Nephron progenitor cell (in vitro differentiated cells): ENCODE results near the gene HHIPL2.

Source experiments
- DNase-seq: peaks from one replicate; pipeline ENCODE4 v3.0.0; 2021
- H3K27ac Mint-ChIP-seq: 2 replicates; pipeline ENCODE4 v1.8.0; 2021; ENCODE audit warnings: mild to moderate bottlenecking, moderate library complexity, mixed read lengths
- H3K27me3 Mint-ChIP-seq: 2 replicates; pipeline ENCODE4 v1.8.0; 2021; ENCODE audit warnings: mild to moderate bottlenecking, low read depth, mixed read lengths; ENCODE audit not compliant: poor library complexity
- H3K36me3 Mint-ChIP-seq: 2 replicates; pipeline ENCODE4 v1.8.0; 2021; ENCODE audit warnings: low read depth, mixed read lengths
- H3K4me1 Mint-ChIP-seq: 2 replicates; pipeline ENCODE4 v1.8.0; 2021; ENCODE audit warnings: mixed read lengths
- H3K4me3 Mint-ChIP-seq: 2 replicates; pipeline ENCODE4 v1.8.0; 2021; ENCODE audit warnings: mild to moderate bottlenecking, moderate library complexity, mixed read lengths
- H3K9me3 Mint-ChIP-seq: 2 replicates; pipeline ENCODE4 v1.8.0; 2021; ENCODE audit warnings: mild to moderate bottlenecking, moderate library complexity, mixed read lengths
- CTCF ChIP-seq: fragments of 200-600 bp; sonication (generic); IDR thresholded peaks from 2 replicates; pipeline ENCODE4 v1.5.0; 2021; ENCODE audit warnings: antibody characterized with exemption

HHIPL2 gene

GRCh38 chr1:222547260-222547614, 667 bp downstream of the HHIPL2 start:
- peaks cover 5% of the 10 kb centered on the region for H3K9me3 Mint-ChIP-seq
- H3K36me3 Mint-ChIP-seq, result peaks cover 9% of the 10 kb centered on the region
- peak overlapping the region; percentile 97 for H3K27ac Mint-ChIP-seq
- peaks cover 44% of the 10 kb centered on the region for H3K4me1 Mint-ChIP-seq
- TF ChIP-seq CTCF, result no peak
- H3K27me3 Mint-ChIP-seq, result no peaks in the 10 kb centered on the region
- no peak for DNase-seq
- H3K4me3 Mint-ChIP-seq, result peak overlapping the region; percentile 47

GRCh38 chr1:222546548-222547259, 1.2 kb downstream of the HHIPL2 start:
- peaks cover 44% of the 10 kb centered on the region for H3K4me1 Mint-ChIP-seq
- H3K36me3 Mint-ChIP-seq, result peaks cover 9% of the 10 kb centered on the region
- TF ChIP-seq CTCF, result no peak
- peak overlapping the region; percentile 97 for H3K27ac Mint-ChIP-seq
- H3K4me3 Mint-ChIP-seq, result peak overlapping the region; percentile 47
- DNase-seq, result peak; percentile 33
- H3K9me3 Mint-ChIP-seq, result peaks cover 5% of the 10 kb centered on the region
- H3K27me3 Mint-ChIP-seq, result no peaks in the 10 kb centered on the region

- Mint-ChIP-seq H3K4me3 (no peak overlapping the region), H3K9me3 (peaks cover 5% of the 10 kb centered on the region), H3K27me3 (no peaks in the 10 kb centered on the region), H3K36me3 (peaks cover 9% of the 10 kb centered on the region), H3K4me1 (peaks cover 44% of the 10 kb centered on the region), H3K27ac (no peak overlapping the region)
- DNase-seq, result no peak
- TF ChIP-seq CTCF, result no peak
These were observed 1.8 kb downstream of the HHIPL2 start for GRCh38 chr1:222546091-222546490.

GRCh38 chr1:222543817-222544216, 4.1 kb downstream of the HHIPL2 start:
- peaks cover 44% of the 10 kb centered on the region for H3K4me1 Mint-ChIP-seq

GRCh38 chr1:222540598-222540995, 7.3 kb downstream of the HHIPL2 start:
- TF ChIP-seq CTCF, result no peak
- Mint-ChIP-seq H3K27me3 (no peaks in the 10 kb centered on the region), H3K4me1 (peaks cover 14% of the 10 kb centered on the region), H3K9me3 (no peaks in the 10 kb centered on the region), H3K36me3 (peaks cover 4% of the 10 kb centered on the region), H3K4me3 (no peak overlapping the region), H3K27ac (no peak overlapping the region)
- no peak for DNase-seq

More at GRCh38 chr1:222543817-222544216, 4.1 kb downstream of the HHIPL2 start:
- no peak for DNase-seq
- Mint-ChIP-seq H3K36me3 (peaks cover 9% of the 10 kb centered on the region), H3K27me3 (no peaks in the 10 kb centered on the region), H3K27ac (no peak overlapping the region), H3K9me3 (peaks cover 5% of the 10 kb centered on the region), H3K4me3 (no peak overlapping the region)
- no peak for TF ChIP-seq CTCF

- H3K36me3 Mint-ChIP-seq, result peaks cover 4% of the 10 kb centered on the region
- no peaks in the 10 kb centered on the region for H3K9me3 Mint-ChIP-seq
- H3K4me3 Mint-ChIP-seq, result no peak overlapping the region
- peaks cover 8% of the 10 kb centered on the region for H3K4me1 Mint-ChIP-seq
- no peak for TF ChIP-seq CTCF
- DNase-seq, result no peak
- no peak overlapping the region for H3K27ac Mint-ChIP-seq
- no peaks in the 10 kb centered on the region for H3K27me3 Mint-ChIP-seq
These were observed 7.8 kb downstream of the HHIPL2 start for GRCh38 chr1:222539951-222540597.
